HEK293 (cell line): ENCODE measurements around the gene ZFP1.
"Not testable (repeated sequence)": the region's sequence is repeated elsewhere in the genome, so short reads cannot be mapped to it uniquely, and the experiment has no call there.

ENCODE experiments used
- CTCF ChIA-PET: fragments of 350-600 bp; formaldehyde crosslinking; extraction: SDS; loops from one replicate; lab custom pipeline; 2021; ENCODE audit warnings: antibody characterized with exemption; lab: Yijun Ruan, JAX
- POLR2A ChIA-PET: fragments of 300-600 bp; formaldehyde crosslinking; extraction: SDS; loops from one replicate; lab custom pipeline; 2020; ENCODE audit warnings: antibody characterized with exemption, inconsistent platforms; lab: Yijun Ruan, JAX
- H3K27ac ChIP-seq: fragments of 200-500 bp; sonication (Bioruptor generic); 2 replicates; pipeline ENCODE4 v1.5.1; 2014; ENCODE audit warnings: low read depth, low read length, control low read depth, inconsistent platforms; ENCODE audit errors: extremely low read depth
- H3K36me3 ChIP-seq, 2 experiments: fragments of 200-500 bp in 1 of 2; sonication (Bioruptor generic) in 1 of 2; 1 replicate in 1 of 2; 2 replicates in 1 of 2; pipeline ENCODE4 v1.5.1; 2014 to 2017; ENCODE audit warnings: inconsistent platforms in 2 of 2, low read length in 2 of 2; ENCODE audit not compliant: control insufficient read depth in 2 of 2, insufficient read depth in 1 of 2
- H3K4me1 ChIP-seq: fragments of 200-500 bp; sonication (Bioruptor generic); 2 replicates; pipeline ENCODE4 v1.5.1; 2014; ENCODE audit warnings: mild to moderate bottlenecking, low read length, inconsistent platforms; ENCODE audit not compliant: control insufficient read depth, insufficient read depth
- H3K4me3 ChIP-seq: 2 replicates; pipeline ENCODE4 v1.5.1; 2011; ENCODE audit warnings: low read depth, mild to moderate bottlenecking, control low read depth, low read length, moderate library complexity
- H3K9me3 ChIP-seq: fragments of 200-500 bp; sonication (Bioruptor generic); 2 replicates; pipeline ENCODE4 v1.5.1; 2014; ENCODE audit warnings: low read depth, low read length, inconsistent platforms; ENCODE audit not compliant: control insufficient read depth, insufficient read depth
- BCL11A ChIP-seq: fragments of 450-650 bp; formaldehyde crosslinking; IDR thresholded peaks from 2 replicates; pipeline ENCODE4 v1.5.1; 2016; ENCODE audit warnings: low read depth, missing biosample characterization, missing genetic modification characterization
- CTCF ChIP-seq: fragments of 450-650 bp; formaldehyde crosslinking; IDR thresholded peaks from 2 replicates; pipeline ENCODE4 v1.5.1; 2016; ENCODE audit warnings: missing biosample characterization, missing genetic modification characterization
- GLIS1 ChIP-seq: fragments of 450-650 bp; formaldehyde crosslinking; IDR thresholded peaks from 2 replicates; pipeline ENCODE4 v1.5.1; 2016; ENCODE audit warnings: missing biosample characterization, missing genetic modification characterization
- SP7 ChIP-seq: fragments of 450-650 bp; formaldehyde crosslinking; IDR thresholded peaks from 2 replicates; pipeline ENCODE4 v1.5.1; 2016; ENCODE audit warnings: missing biosample characterization, missing genetic modification characterization
- YY1 ChIP-seq: fragments of 450-650 bp; formaldehyde crosslinking; IDR thresholded peaks from 2 replicates; pipeline ENCODE4 v1.5.1; 2018; ENCODE audit warnings: missing biosample characterization, missing genetic modification characterization
- ZEB2 ChIP-seq: fragments of 450-650 bp; formaldehyde crosslinking; IDR thresholded peaks from 2 replicates; pipeline ENCODE4 v1.5.1; 2016; ENCODE audit warnings: missing biosample characterization, missing genetic modification characterization
- ZNF114 ChIP-seq: fragments of 450-650 bp; formaldehyde crosslinking; IDR thresholded peaks from 2 replicates; pipeline ENCODE4 v1.5.0; 2017; ENCODE audit warnings: missing biosample characterization, missing genetic modification characterization
- ZNF514 ChIP-seq: fragments of 450-650 bp; formaldehyde crosslinking; IDR thresholded peaks from 2 replicates; pipeline ENCODE4 v1.5.1; 2016; ENCODE audit warnings: missing biosample characterization, missing genetic modification characterization
- ZNF654 ChIP-seq: fragments of 450-650 bp; formaldehyde crosslinking; IDR thresholded peaks from 2 replicates; pipeline ENCODE4 v1.5.1; 2016; ENCODE audit warnings: low read depth, missing biosample characterization, missing genetic modification characterization
- TF ChIP-seq, protein P1 (sequence below): fragments of 450-650 bp; formaldehyde crosslinking; IDR thresholded peaks from 2 replicates; pipeline ENCODE4 v1.5.1; 2016; ENCODE audit warnings: missing biosample characterization, missing genetic modification characterization, borderline replicate concordance
- TF ChIP-seq, protein P2 (sequence below): fragments of 450-650 bp; formaldehyde crosslinking; IDR thresholded peaks from 2 replicates; pipeline ENCODE4 v1.5.1; 2016; ENCODE audit warnings: missing biosample characterization, missing genetic modification characterization

ZFP1 gene

GRCh38 chr16:75129421-75130149, 18.7 kb upstream of the ZFP1 start:
- H3K36me3 ChIP-seq, H3K27ac ChIP-seq, H3K9me3 ChIP-seq, H3K4me3 ChIP-seq, H3K4me1 ChIP-seq: not testable (repeated sequence)
- CTCF ChIA-PET, result interaction anchor here (0.5 to 0.7 kb wide), 6 partner anchors 68 to 364 kb away, joined by 3 to 5 read pairs (median 4); no protein-coding TSS in a partner anchor
- POLR2A ChIA-PET, result interaction anchor here (0.6 kb wide), 1 partner anchor 8 kb away, joined by 8 read pairs; no protein-coding TSS in a partner anchor

- no peaks in the 10 kb centered on the region for H3K36me3 ChIP-seq
- no peak overlapping the region for H3K27ac ChIP-seq
- POLR2A ChIA-PET, result no interaction called here
- H3K9me3 ChIP-seq, result no peaks in the 10 kb centered on the region
- no peaks in the 10 kb centered on the region for H3K4me1 ChIP-seq
- no peak overlapping the region for H3K4me3 ChIP-seq
- no peak for TF ChIP-seq YY1 (tag by site-specific recombination)
- TF ChIP-seq, protein P1, sequence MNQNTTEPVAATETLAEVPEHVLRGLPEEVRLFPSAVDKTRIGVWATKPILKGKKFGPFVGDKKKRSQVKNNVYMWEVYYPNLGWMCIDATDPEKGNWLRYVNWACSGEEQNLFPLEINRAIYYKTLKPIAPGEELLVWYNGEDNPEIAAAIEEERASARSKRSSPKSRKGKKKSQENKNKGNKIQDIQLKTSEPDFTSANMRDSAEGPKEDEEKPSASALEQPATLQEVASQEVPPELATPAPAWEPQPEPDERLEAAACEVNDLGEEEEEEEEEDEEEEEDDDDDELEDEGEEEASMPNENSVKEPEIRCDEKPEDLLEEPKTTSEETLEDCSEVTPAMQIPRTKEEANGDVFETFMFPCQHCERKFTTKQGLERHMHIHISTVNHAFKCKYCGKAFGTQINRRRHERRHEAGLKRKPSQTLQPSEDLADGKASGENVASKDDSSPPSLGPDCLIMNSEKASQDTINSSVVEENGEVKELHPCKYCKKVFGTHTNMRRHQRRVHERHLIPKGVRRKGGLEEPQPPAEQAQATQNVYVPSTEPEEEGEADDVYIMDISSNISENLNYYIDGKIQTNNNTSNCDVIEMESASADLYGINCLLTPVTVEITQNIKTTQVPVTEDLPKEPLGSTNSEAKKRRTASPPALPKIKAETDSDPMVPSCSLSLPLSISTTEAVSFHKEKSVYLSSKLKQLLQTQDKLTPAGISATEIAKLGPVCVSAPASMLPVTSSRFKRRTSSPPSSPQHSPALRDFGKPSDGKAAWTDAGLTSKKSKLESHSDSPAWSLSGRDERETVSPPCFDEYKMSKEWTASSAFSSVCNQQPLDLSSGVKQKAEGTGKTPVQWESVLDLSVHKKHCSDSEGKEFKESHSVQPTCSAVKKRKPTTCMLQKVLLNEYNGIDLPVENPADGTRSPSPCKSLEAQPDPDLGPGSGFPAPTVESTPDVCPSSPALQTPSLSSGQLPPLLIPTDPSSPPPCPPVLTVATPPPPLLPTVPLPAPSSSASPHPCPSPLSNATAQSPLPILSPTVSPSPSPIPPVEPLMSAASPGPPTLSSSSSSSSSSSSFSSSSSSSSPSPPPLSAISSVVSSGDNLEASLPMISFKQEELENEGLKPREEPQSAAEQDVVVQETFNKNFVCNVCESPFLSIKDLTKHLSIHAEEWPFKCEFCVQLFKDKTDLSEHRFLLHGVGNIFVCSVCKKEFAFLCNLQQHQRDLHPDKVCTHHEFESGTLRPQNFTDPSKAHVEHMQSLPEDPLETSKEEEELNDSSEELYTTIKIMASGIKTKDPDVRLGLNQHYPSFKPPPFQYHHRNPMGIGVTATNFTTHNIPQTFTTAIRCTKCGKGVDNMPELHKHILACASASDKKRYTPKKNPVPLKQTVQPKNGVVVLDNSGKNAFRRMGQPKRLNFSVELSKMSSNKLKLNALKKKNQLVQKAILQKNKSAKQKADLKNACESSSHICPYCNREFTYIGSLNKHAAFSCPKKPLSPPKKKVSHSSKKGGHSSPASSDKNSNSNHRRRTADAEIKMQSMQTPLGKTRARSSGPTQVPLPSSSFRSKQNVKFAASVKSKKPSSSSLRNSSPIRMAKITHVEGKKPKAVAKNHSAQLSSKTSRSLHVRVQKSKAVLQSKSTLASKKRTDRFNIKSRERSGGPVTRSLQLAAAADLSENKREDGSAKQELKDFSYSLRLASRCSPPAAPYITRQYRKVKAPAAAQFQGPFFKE (tag by site-specific recombination), result no peak
- peak; percentile 52; the same call in 1 of the 2 replicates for TF ChIP-seq CTCF (tag by site-specific recombination)
- TF ChIP-seq, protein P2, sequence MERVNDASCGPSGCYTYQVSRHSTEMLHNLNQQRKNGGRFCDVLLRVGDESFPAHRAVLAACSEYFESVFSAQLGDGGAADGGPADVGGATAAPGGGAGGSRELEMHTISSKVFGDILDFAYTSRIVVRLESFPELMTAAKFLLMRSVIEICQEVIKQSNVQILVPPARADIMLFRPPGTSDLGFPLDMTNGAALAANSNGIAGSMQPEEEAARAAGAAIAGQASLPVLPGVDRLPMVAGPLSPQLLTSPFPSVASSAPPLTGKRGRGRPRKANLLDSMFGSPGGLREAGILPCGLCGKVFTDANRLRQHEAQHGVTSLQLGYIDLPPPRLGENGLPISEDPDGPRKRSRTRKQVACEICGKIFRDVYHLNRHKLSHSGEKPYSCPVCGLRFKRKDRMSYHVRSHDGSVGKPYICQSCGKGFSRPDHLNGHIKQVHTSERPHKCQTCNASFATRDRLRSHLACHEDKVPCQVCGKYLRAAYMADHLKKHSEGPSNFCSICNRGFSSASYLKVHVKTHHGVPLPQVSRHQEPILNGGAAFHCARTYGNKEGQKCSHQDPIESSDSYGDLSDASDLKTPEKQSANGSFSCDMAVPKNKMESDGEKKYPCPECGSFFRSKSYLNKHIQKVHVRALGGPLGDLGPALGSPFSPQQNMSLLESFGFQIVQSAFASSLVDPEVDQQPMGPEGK (tag by site-specific recombination), result no peak
- no peak for TF ChIP-seq ZEB2 (tag by site-specific recombination)
- TF ChIP-seq SP7, result no peak
- TF ChIP-seq ZNF114, result no peak
- TF ChIP-seq GLIS1 (tag by site-specific recombination), result no peak
- TF ChIP-seq BCL11A (tag by site-specific recombination), result no peak
- TF ChIP-seq ZNF654 (tag by site-specific recombination), result peak; percentile 23
- no peak for TF ChIP-seq ZNF514 (tag by site-specific recombination)
- CTCF ChIA-PET, result interaction anchor here (0.5 to 0.7 kb wide), 3 partner anchors 300 to 420 kb away, joined by 3 to 5 read pairs (median 4); no protein-coding TSS in a partner anchor
Observed at GRCh38 chr16:75130150-75130771, 18.1 kb upstream of the ZFP1 start.
